ENCODE measurements around the gene KRTAP3-1. TPM values are rescaled to one million over a fixed set of nuclear protein-coding genes. Genes with fewer than 3 reads are reported as not detected.

KRTAP3-1 gene
- not detected for total RNA-seq

GRCh38 chr17:41008811-41009210 is at the start of gene KRTAP3-1:
TSS of gene KRTAP3-1 (minus strand) at chr17:41009128. CDS start at chr17:41009074, 54 bp downstream.

GRCh38 chr17:41055130-41055529 is 46.2 kb upstream of the KRTAP3-1 start, which contains the start of gene KRTAP2-2:
TSS of gene KRTAP2-2 (minus strand) at chr17:41055230. CDS start at chr17:41055211, 19 bp downstream.

GRCh38 chr17:41046735-41047465 is 38.0 kb upstream of the KRTAP3-1 start, which contains the start of gene KRTAP2-1:
TSS of gene KRTAP2-1 (minus strand) at chr17:41047316. CDS start at chr17:41047267, 49 bp downstream.

GRCh38 chr17:41040783-41041571 is 32.0 kb upstream of the KRTAP3-1 start, which contains the start of gene KRTAP1-1:
TSS of gene KRTAP1-1 (minus strand) at chr17:41041450. CDS start at chr17:41041397, 53 bp downstream.

GRCh38 chr17:41034346-41034935 is 25.5 kb upstream of the KRTAP3-1 start, which contains the start of gene KRTAP1-3:
TSS of gene KRTAP1-3 (minus strand) at chr17:41034874. CDS start at chr17:41034821, 53 bp downstream.

GRCh38 chr17:41029633-41030245 is 20.8 kb upstream of the KRTAP3-1 start, which contains the start of gene KRTAP1-4:
TSS of gene KRTAP1-4 (minus strand) at chr17:41030195. CDS start at chr17:41030078, 117 bp downstream.

GRCh38 chr17:41026715-41027471 is 18.0 kb upstream of the KRTAP3-1 start, which contains the start of gene KRTAP1-5:
TSS of gene KRTAP1-5 (minus strand) at chr17:41027208. CDS start at chr17:41027155, 53 bp downstream.

GRCh38 chr17:40999563-40999962 is 9.4 kb downstream of the KRTAP3-1 start, which contains the start of gene KRTAP3-2:
TSS of gene KRTAP3-2 (minus strand) at chr17:40999906. CDS start at chr17:40999853, 53 bp downstream.

GRCh38 chr17:40993839-40994238 is 15.1 kb downstream of the KRTAP3-1 start, which contains the start of gene KRTAP3-3:
TSS of gene KRTAP3-3 (minus strand) at chr17:40994164. CDS start at chr17:40994097, 67 bp downstream.

GRCh38 chr17:40984226-40984625 is 24.7 kb downstream of the KRTAP3-1 start, which contains the start of gene KRT40:
TSS of gene KRT40 (minus strand) at chr17:40984326. CDS start at chr17:40984273, 53 bp downstream.

GRCh38 chr17:40966848-40967247 is 42.1 kb downstream of the KRTAP3-1 start, which contains the start of gene KRT39:
TSS of gene KRT39 (minus strand) at chr17:40966948. CDS start at chr17:40966856, 92 bp downstream.

Other genes with a start within 250 kb of the KRTAP3-1 start
- gene KRT26, start 236.9 kb downstream of the KRTAP3-1 start, total RNA-seq, result not detected
- not detected for gene KRT27, start 226.6 kb downstream of the KRTAP3-1 start, total RNA-seq
- gene KRT28, start 209.2 kb downstream of the KRTAP3-1 start, total RNA-seq, result not detected
- 10 to 100 TPM; 23.9 to 29.7 TPM for gene KRT10, start 186.5 kb downstream of the KRTAP3-1 start, total RNA-seq
- gene KRT12, start 141.9 kb downstream of the KRTAP3-1 start, total RNA-seq, result not detected
- gene KRT20, start 123.9 kb downstream of the KRTAP3-1 start, total RNA-seq, result not detected
- not detected for gene KRT23, start 71.5 kb downstream of the KRTAP3-1 start, total RNA-seq
- not detected for gene KRT39, start 42.2 kb downstream of the KRTAP3-1 start, total RNA-seq
- gene KRT40, start 24.8 kb downstream of the KRTAP3-1 start, total RNA-seq, result not detected
- gene KRTAP3-3, start 15.0 kb downstream of the KRTAP3-1 start, total RNA-seq, result not detected
- not detected for gene KRTAP3-2, start 9.2 kb downstream of the KRTAP3-1 start, total RNA-seq
- gene KRTAP1-5, start 18.1 kb upstream of the KRTAP3-1 start, total RNA-seq, result not detected
- not detected for gene KRTAP1-4, start 21.1 kb upstream of the KRTAP3-1 start, total RNA-seq
- gene KRTAP1-3, start 25.7 kb upstream of the KRTAP3-1 start, total RNA-seq, result not detected
- not detected for gene KRTAP1-1, start 32.3 kb upstream of the KRTAP3-1 start, total RNA-seq
- gene KRTAP2-1, start 38.2 kb upstream of the KRTAP3-1 start, total RNA-seq, result not detected
- gene KRTAP2-2, start 46.1 kb upstream of the KRTAP3-1 start, total RNA-seq, result not detected
- gene KRTAP2-3, start 51.0 kb upstream of the KRTAP3-1 start, total RNA-seq, result not detected
- not detected for gene KRTAP2-4, start 56.8 kb upstream of the KRTAP3-1 start, total RNA-seq
- gene KRTAP4-7, start 75.0 kb upstream of the KRTAP3-1 start, total RNA-seq, result not detected
- not detected for gene KRTAP4-8, start 89.0 kb upstream of the KRTAP3-1 start, total RNA-seq
- not detected for gene KRTAP4-16, start 93.1 kb upstream of the KRTAP3-1 start, total RNA-seq
- gene KRTAP4-9, start 96.3 kb upstream of the KRTAP3-1 start, total RNA-seq, result not detected
- not detected for gene KRTAP4-11, start 109.2 kb upstream of the KRTAP3-1 start, total RNA-seq
- not detected for gene KRTAP4-12, start 115.1 kb upstream of the KRTAP3-1 start, total RNA-seq
- gene KRTAP4-6, start 131.4 kb upstream of the KRTAP3-1 start, total RNA-seq, result not detected
- gene KRTAP4-5, start 140.7 kb upstream of the KRTAP3-1 start, total RNA-seq, result not detected
- gene KRTAP4-4, start 151.6 kb upstream of the KRTAP3-1 start, total RNA-seq, result not detected
- not detected for gene KRTAP4-3, start 159.1 kb upstream of the KRTAP3-1 start, total RNA-seq
- gene KRTAP4-2, start 169.1 kb upstream of the KRTAP3-1 start, total RNA-seq, result not detected
- not detected for gene KRTAP4-1, start 175.8 kb upstream of the KRTAP3-1 start, total RNA-seq
- gene KRTAP9-1, start 180.8 kb upstream of the KRTAP3-1 start, total RNA-seq, result not detected
- gene KRTAP9-2, start 217.5 kb upstream of the KRTAP3-1 start, total RNA-seq, result not detected
- gene KRTAP9-3, start 223.3 kb upstream of the KRTAP3-1 start, total RNA-seq, result not detected
- gene KRTAP9-8, start 228.9 kb upstream of the KRTAP3-1 start, total RNA-seq, result not detected
- not detected for gene KRTAP9-4, start 240.6 kb upstream of the KRTAP3-1 start, total RNA-seq
- gene KRTAP9-9, start 246.3 kb upstream of the KRTAP3-1 start, total RNA-seq, result not detected

Measured in activated naive CD4-positive, alpha-beta T cell treated with anti-CD3 and anti-CD28 coated beads, Interleukin-2, amount 10 ng/mL, durations not matched to agents 5 hours and 36 hours (primary cell).